Measurements from ENCODE around the gene TSPAN2.

The TSPAN2 gene

GRCh38 chr1:115090956-115091355 is 1.7 kb upstream of the TSPAN2 start:
- TF ChIP-seq CTCF (IDR thresholded peaks at IDR 0.05; ENCODE audit: borderline replicate concordance, control extremely low read depth, extremely low read depth, insufficient read depth, missing control alignments), result no peak

GRCh38 chr1:115090540-115090939 is 1.2 kb upstream of the TSPAN2 start:
- in situ Hi-C loops (cut with MboI; ENCODE audit: low sequenced_read_pairs, unreplicated experiment), result no loop called here
- TF ChIP-seq CTCF (IDR thresholded peaks at IDR 0.05; ENCODE audit: borderline replicate concordance, control extremely low read depth, extremely low read depth, insufficient read depth, missing control alignments), result no peak
- no peak for DNase-seq (ENCODE audit: low spot score)

More at GRCh38 chr1:115090956-115091355, 1.7 kb upstream of the TSPAN2 start:
- no peak for DNase-seq (ENCODE audit: low spot score)
- in situ Hi-C loops (cut with MboI; ENCODE audit: low sequenced_read_pairs, unreplicated experiment), result no loop called here

- DNase-seq (ENCODE audit: low spot score), result no peak
- no peak for TF ChIP-seq CTCF (IDR thresholded peaks at IDR 0.05; ENCODE audit: borderline replicate concordance, control extremely low read depth, extremely low read depth, insufficient read depth, missing control alignments)
- in situ Hi-C loops (cut with MboI; ENCODE audit: low sequenced_read_pairs, unreplicated experiment), result no loop called here
Measured at GRCh38 chr1:115090186-115090490, 835 bp upstream of the TSPAN2 start.

GRCh38 chr1:115088871-115089419 is 358 bp downstream of the TSPAN2 start:
- no peak for TF ChIP-seq CTCF (IDR thresholded peaks at IDR 0.05; ENCODE audit: borderline replicate concordance, control extremely low read depth, extremely low read depth, insufficient read depth, missing control alignments)
- DNase-seq (ENCODE audit: low spot score), result no peak

GRCh38 chr1:115088115-115088778 is 1.1 kb downstream of the TSPAN2 start:
- in situ Hi-C loops (cut with MboI; ENCODE audit: low sequenced_read_pairs, unreplicated experiment), result no loop called here
- no peak for DNase-seq (ENCODE audit: low spot score)
- TF ChIP-seq CTCF (IDR thresholded peaks at IDR 0.05; ENCODE audit: borderline replicate concordance, control extremely low read depth, extremely low read depth, insufficient read depth, missing control alignments), result no peak

More at GRCh38 chr1:115088871-115089419, 358 bp downstream of the TSPAN2 start:
- in situ Hi-C loops (cut with MboI; ENCODE audit: low sequenced_read_pairs, unreplicated experiment), result no loop called here

GRCh38 chr1:115086176-115086830 is 3.0 kb downstream of the TSPAN2 start:
- in situ Hi-C loops (cut with MboI; ENCODE audit: low sequenced_read_pairs, unreplicated experiment), result no loop called here
- no peak for TF ChIP-seq CTCF (IDR thresholded peaks at IDR 0.05; ENCODE audit: borderline replicate concordance, control extremely low read depth, extremely low read depth, insufficient read depth, missing control alignments)
- no peak for DNase-seq (ENCODE audit: low spot score)

Data from GM13976 (cell line).